WTC11 (cell line): ENCODE results near the gene FTCD. TPM values are rescaled to one million over a fixed set of nuclear protein-coding genes. Genes with fewer than 3 reads are reported as not detected.

Experiments
- ATAC-seq: fragments of 200-7000 bp; cut with Tn5 transposase; 2 replicates; pipeline ENCODE4 v1.10.0; 2021; ENCODE audit warnings: mild to moderate bottlenecking, moderate library complexity
- CTCF ChIA-PET: fragments of 300-600 bp; sonication (Branson Sonifier 250); formaldehyde crosslinking; loops from one replicate; lab custom pipeline; 2021; ENCODE audit warnings: antibody characterized with exemption; lab: Charles Lee
- POLR2A ChIA-PET: fragments of 350-600 bp; sonication (Branson Sonifier 250); formaldehyde crosslinking; loops from one replicate; lab custom pipeline; 2021; ENCODE audit warnings: antibody characterized with exemption; lab: Charles Lee
- DNase-seq: peaks from one replicate; pipeline ENCODE4 v3.0.0; 2021; ENCODE audit warnings: low spot score
- H3K27ac Mint-ChIP-seq: 2 replicates; pipeline ENCODE4 v1.8.0; 2021; ENCODE audit warnings: mixed read lengths
- H3K27me3 Mint-ChIP-seq: 2 replicates; pipeline ENCODE4 v1.8.0; 2021; ENCODE audit warnings: low read depth, mild to moderate bottlenecking, moderate library complexity, mixed read lengths
- H3K36me3 Mint-ChIP-seq: 2 replicates; pipeline ENCODE4 v1.8.0; 2021; ENCODE audit warnings: mixed read lengths
- H3K4me1 Mint-ChIP-seq: 2 replicates; pipeline ENCODE4 v1.8.0; 2022; ENCODE audit warnings: mixed read lengths
- H3K4me3 Mint-ChIP-seq: 2 replicates; pipeline ENCODE4 v1.8.0; 2021; ENCODE audit warnings: mild to moderate bottlenecking, moderate library complexity, mixed read lengths
- H3K9me3 Mint-ChIP-seq: 2 replicates; pipeline ENCODE4 v1.8.0; 2021; ENCODE audit warnings: mixed read lengths
- ATF1 ChIP-seq: sonication (generic); formaldehyde crosslinking; IDR thresholded peaks from 2 replicates; pipeline ENCODE4 v1.8.1; 2023; ENCODE audit warnings: mild to moderate bottlenecking, moderate library complexity, missing genetic modification reagents
- EMX1 ChIP-seq: fragments of 250-450 bp; sonication (Bioruptor Pico); IDR thresholded peaks from 2 replicates; pipeline ENCODE4 v1.8.0; 2021; ENCODE audit warnings: mild to moderate bottlenecking
- ESRRA ChIP-seq: sonication (generic); formaldehyde crosslinking; IDR thresholded peaks from 2 replicates; pipeline ENCODE4 v1.8.1; 2022; ENCODE audit warnings: mild to moderate bottlenecking, missing genetic modification reagents, borderline replicate concordance
- GTF2I ChIP-seq: fragments of 250-450 bp; sonication (Bioruptor Pico); conservative IDR thresholded peaks from 2 replicates; pipeline ENCODE4 v1.4.0; 2021; ENCODE audit warnings: mild to moderate bottlenecking
- IRF2 ChIP-seq: sonication (generic); formaldehyde crosslinking; IDR thresholded peaks from 2 replicates; pipeline ENCODE4 v1.8.0; 2022; ENCODE audit warnings: low read depth, missing genetic modification reagents, borderline replicate concordance
- JUN ChIP-seq: sonication (generic); formaldehyde crosslinking; IDR thresholded peaks from 2 replicates; pipeline ENCODE4 v1.8.0; 2023; ENCODE audit warnings: mild to moderate bottlenecking, missing genetic modification reagents
- MYBL2 ChIP-seq: sonication (generic); formaldehyde crosslinking; IDR thresholded peaks from 2 replicates; pipeline ENCODE4 v1.8.1; 2023; ENCODE audit warnings: mild to moderate bottlenecking, moderate library complexity, missing genetic modification reagents
- NFYB ChIP-seq: sonication (generic); formaldehyde crosslinking; conservative IDR thresholded peaks from 2 replicates; pipeline ENCODE4 v1.8.0; 2022; ENCODE audit warnings: low read depth, missing genetic modification reagents
- NR2C2 ChIP-seq: sonication (generic); formaldehyde crosslinking; IDR thresholded peaks from 2 replicates; pipeline ENCODE4 v1.8.0; 2022; ENCODE audit warnings: mild to moderate bottlenecking, missing genetic modification reagents
- ZNF121 ChIP-seq: sonication (generic); formaldehyde crosslinking; IDR thresholded peaks from 2 replicates; pipeline ENCODE4 v1.8.0; 2023; ENCODE audit warnings: missing genetic modification reagents
- ZNF317 ChIP-seq: sonication (generic); formaldehyde crosslinking; IDR thresholded peaks from 2 replicates; pipeline ENCODE4 v1.8.1; 2023; ENCODE audit warnings: low read depth, mild to moderate bottlenecking, moderate library complexity, missing genetic modification reagents, borderline replicate concordance
- total RNA-seq: library from RNA; stranded (reverse); gene quantifications from 3 replicates; pipeline ENCODE4 v1.2.3, GENCODE V29; 2021
- TF ChIP-seq, protein P1 (sequence below): fragments of 250-450 bp; sonication (Bioruptor Pico); IDR thresholded peaks from 2 replicates; pipeline ENCODE4 v2.1.2; 2022; ENCODE audit warnings: mild to moderate bottlenecking, moderate library complexity
- TF ChIP-seq, protein P2 (sequence below): sonication (generic); formaldehyde crosslinking; IDR thresholded peaks from 2 replicates; pipeline ENCODE4 v1.8.1; 2022; ENCODE audit warnings: low read depth, mild to moderate bottlenecking, moderate library complexity, missing genetic modification reagents, borderline replicate concordance
- TF ChIP-seq, protein P3 (sequence below): sonication (generic); formaldehyde crosslinking; IDR thresholded peaks from 2 replicates; pipeline ENCODE4 v1.8.1; 2023; ENCODE audit warnings: mild to moderate bottlenecking, moderate library complexity, missing genetic modification reagents
- TF ChIP-seq, protein P4 (sequence below): sonication (generic); formaldehyde crosslinking; conservative IDR thresholded peaks from 2 replicates; pipeline ENCODE4 v1.8.1; 2023; ENCODE audit warnings: mild to moderate bottlenecking, low read depth, missing genetic modification reagents, moderate library complexity
- TF ChIP-seq, protein P5 (sequence below): sonication (generic); formaldehyde crosslinking; IDR thresholded peaks from 2 replicates; pipeline ENCODE4 v1.8.1; 2022; ENCODE audit warnings: mild to moderate bottlenecking, missing genetic modification reagents, moderate library complexity, borderline replicate concordance
- TF ChIP-seq, protein P6 (sequence below): fragments of 250-450 bp; sonication (Bioruptor Pico); IDR thresholded peaks from 2 replicates; pipeline ENCODE4 v1.9.0; 2021; ENCODE audit warnings: mild to moderate bottlenecking

FTCD gene
- total RNA-seq, 1 experiment from 2014 or later = 6.1 TPM

DNA sequence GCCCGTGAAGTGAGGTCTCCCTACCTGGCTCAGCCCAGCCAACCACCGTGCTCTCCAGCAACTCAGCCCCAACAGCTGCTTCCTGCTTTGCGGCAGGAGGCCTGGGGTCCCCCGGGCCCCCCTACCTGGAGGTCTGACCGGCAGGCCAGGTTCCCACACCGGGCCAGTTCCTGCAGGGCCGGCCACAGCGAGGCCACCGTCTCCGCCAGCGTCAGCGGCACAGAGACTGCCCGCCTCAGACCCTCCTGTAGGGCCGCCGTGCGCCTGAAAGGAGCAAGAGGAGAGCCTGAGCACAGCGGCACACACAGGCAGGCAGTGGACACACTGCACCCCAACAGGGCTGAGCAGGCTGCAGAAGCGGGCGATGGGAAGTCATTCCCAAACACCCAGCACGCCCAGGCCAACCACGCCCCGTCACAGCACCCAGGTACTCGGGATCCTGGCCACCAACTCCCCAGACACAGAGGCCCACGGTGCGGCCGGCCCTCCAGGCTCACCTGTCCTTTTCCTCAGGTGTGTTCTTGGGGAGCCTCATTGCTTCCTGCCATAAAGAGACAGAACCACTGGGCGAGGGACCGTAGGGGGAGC is 16.9 kb downstream of the FTCD start (continued):
- TF ChIP-seq, protein P1, sequence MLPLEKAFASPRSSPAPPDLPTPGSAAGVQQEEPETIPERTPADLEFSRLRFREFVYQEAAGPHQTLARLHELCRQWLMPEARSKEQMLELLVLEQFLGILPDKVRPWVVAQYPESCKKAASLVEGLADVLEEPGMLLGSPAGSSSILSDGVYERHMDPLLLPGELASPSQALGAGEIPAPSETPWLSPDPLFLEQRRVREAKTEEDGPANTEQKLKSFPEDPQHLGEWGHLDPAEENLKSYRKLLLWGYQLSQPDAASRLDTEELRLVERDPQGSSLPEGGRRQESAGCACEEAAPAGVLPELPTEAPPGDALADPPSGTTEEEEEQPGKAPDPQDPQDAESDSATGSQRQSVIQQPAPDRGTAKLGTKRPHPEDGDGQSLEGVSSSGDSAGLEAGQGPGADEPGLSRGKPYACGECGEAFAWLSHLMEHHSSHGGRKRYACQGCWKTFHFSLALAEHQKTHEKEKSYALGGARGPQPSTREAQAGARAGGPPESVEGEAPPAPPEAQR (CRISPR knock-in tag) = no peak
- TF ChIP-seq EMX1 (CRISPR knock-in tag) (no peak), NR2C2 (no peak), MYBL2 (CRISPR knock-in tag) (no peak)
- TF ChIP-seq, protein P2, sequence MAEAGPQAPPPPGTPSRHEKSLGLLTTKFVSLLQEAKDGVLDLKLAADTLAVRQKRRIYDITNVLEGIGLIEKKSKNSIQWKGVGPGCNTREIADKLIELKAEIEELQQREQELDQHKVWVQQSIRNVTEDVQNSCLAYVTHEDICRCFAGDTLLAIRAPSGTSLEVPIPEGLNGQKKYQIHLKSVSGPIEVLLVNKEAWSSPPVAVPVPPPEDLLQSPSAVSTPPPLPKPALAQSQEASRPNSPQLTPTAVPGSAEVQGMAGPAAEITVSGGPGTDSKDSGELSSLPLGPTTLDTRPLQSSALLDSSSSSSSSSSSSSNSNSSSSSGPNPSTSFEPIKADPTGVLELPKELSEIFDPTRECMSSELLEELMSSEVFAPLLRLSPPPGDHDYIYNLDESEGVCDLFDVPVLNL = no peak
- TF ChIP-seq, protein P3, sequence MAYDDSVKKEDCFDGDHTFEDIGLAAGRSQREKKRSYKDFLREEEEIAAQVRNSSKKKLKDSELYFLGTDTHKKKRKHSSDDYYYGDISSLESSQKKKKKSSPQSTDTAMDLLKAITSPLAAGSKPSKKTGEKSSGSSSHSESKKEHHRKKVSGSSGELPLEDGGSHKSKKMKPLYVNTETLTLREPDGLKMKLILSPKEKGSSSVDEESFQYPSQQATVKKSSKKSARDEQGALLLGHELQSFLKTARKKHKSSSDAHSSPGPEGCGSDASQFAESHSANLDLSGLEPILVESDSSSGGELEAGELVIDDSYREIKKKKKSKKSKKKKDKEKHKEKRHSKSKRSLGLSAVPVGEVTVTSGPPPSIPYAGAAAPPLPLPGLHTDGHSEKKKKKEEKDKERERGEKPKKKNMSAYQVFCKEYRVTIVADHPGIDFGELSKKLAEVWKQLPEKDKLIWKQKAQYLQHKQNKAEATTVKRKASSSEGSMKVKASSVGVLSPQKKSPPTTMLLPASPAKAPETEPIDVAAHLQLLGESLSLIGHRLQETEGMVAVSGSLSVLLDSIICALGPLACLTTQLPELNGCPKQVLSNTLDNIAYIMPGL (CRISPR knock-in tag) = no peak
- TF ChIP-seq, protein P4, sequence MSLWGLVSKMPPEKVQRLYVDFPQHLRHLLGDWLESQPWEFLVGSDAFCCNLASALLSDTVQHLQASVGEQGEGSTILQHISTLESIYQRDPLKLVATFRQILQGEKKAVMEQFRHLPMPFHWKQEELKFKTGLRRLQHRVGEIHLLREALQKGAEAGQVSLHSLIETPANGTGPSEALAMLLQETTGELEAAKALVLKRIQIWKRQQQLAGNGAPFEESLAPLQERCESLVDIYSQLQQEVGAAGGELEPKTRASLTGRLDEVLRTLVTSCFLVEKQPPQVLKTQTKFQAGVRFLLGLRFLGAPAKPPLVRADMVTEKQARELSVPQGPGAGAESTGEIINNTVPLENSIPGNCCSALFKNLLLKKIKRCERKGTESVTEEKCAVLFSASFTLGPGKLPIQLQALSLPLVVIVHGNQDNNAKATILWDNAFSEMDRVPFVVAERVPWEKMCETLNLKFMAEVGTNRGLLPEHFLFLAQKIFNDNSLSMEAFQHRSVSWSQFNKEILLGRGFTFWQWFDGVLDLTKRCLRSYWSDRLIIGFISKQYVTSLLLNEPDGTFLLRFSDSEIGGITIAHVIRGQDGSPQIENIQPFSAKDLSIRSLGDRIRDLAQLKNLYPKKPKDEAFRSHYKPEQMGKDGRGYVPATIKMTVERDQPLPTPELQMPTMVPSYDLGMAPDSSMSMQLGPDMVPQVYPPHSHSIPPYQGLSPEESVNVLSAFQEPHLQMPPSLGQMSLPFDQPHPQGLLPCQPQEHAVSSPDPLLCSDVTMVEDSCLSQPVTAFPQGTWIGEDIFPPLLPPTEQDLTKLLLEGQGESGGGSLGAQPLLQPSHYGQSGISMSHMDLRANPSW = no peak
- TF ChIP-seq, protein P5, sequence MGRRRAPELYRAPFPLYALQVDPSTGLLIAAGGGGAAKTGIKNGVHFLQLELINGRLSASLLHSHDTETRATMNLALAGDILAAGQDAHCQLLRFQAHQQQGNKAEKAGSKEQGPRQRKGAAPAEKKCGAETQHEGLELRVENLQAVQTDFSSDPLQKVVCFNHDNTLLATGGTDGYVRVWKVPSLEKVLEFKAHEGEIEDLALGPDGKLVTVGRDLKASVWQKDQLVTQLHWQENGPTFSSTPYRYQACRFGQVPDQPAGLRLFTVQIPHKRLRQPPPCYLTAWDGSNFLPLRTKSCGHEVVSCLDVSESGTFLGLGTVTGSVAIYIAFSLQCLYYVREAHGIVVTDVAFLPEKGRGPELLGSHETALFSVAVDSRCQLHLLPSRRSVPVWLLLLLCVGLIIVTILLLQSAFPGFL = no peak
- TF ChIP-seq, all 79 proteins: peak for 0

DNA sequence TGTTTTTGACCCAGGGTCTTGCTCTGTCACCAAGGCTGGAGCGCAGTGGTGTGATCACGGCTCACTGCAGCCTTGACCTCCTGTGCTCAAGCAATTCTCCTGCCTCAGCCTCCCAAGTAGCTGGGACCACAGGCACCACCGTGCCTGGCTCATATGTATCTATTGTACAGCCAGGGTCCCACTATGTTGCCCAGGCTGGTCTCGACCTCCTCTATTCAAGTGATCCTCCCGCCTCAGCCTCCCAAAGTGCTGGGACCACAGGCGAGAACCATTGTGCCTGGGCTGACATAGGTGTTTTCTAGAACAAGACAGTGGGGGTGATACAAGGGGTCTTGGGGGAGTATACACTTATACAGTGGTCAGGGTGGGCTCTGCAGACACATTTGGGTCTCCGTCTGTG is 17.5 kb downstream of the FTCD start:
- no peaks in the 10 kb centered on the region for H3K27me3 Mint-ChIP-seq
- H3K9me3 Mint-ChIP-seq = 0 out of 2 replicates have a peak, but pooled peaks cover 6% of the 10 kb centered on the region
- CTCF ChIA-PET = no interaction called here
- POLR2A ChIA-PET = no interaction called here
- ATAC-seq (no peak), DNase-seq (no peak)
- peaks cover 8% of the 10 kb centered on the region for H3K36me3 Mint-ChIP-seq
- no peak overlapping the region; the same call in 1 of the 2 replicates for H3K27ac Mint-ChIP-seq
- H3K4me3 Mint-ChIP-seq = no peak overlapping the region
- TF ChIP-seq IRF2 (CRISPR knock-in tag) (no peak), NFYB (no peak), JUN (CRISPR knock-in tag) (no peak), ZNF121 (peak; percentile 46; the same call in 1 of the 2 replicates), ATF1 (CRISPR knock-in tag) (no peak), GTF2I (CRISPR knock-in tag) (0 out of 2 replicates have a peak, but pooled peaks have one; percentile 26), ZNF317 (CRISPR knock-in tag) (no peak), ESRRA (CRISPR knock-in tag) (no peak)
- TF ChIP-seq, protein P6, sequence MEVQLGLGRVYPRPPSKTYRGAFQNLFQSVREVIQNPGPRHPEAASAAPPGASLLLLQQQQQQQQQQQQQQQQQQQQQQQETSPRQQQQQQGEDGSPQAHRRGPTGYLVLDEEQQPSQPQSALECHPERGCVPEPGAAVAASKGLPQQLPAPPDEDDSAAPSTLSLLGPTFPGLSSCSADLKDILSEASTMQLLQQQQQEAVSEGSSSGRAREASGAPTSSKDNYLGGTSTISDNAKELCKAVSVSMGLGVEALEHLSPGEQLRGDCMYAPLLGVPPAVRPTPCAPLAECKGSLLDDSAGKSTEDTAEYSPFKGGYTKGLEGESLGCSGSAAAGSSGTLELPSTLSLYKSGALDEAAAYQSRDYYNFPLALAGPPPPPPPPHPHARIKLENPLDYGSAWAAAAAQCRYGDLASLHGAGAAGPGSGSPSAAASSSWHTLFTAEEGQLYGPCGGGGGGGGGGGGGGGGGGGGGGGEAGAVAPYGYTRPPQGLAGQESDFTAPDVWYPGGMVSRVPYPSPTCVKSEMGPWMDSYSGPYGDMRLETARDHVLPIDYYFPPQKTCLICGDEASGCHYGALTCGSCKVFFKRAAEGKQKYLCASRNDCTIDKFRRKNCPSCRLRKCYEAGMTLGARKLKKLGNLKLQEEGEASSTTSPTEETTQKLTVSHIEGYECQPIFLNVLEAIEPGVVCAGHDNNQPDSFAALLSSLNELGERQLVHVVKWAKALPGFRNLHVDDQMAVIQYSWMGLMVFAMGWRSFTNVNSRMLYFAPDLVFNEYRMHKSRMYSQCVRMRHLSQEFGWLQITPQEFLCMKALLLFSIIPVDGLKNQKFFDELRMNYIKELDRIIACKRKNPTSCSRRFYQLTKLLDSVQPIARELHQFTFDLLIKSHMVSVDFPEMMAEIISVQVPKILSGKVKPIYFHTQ (CRISPR knock-in tag) = no peak
- H3K4me1 Mint-ChIP-seq = peaks cover 5% of the 10 kb centered on the region; the same call in 1 of the 2 replicates
